Middle frontal gyrus (tissue), 1 donor: ENCODE results near the gene GPRC5A.
"Not testable (repeated sequence)": the region's sequence is repeated elsewhere in the genome, so short reads cannot be mapped to it uniquely, and the experiment has no call there.

Experiments
- DNase-seq: peaks from one replicate; pipeline ENCODE4 v3.0.0-alpha.2; 2015; ENCODE audit warnings: low spot score; ENCODE audit errors: extremely low spot score

Gene GPRC5A, protein sequence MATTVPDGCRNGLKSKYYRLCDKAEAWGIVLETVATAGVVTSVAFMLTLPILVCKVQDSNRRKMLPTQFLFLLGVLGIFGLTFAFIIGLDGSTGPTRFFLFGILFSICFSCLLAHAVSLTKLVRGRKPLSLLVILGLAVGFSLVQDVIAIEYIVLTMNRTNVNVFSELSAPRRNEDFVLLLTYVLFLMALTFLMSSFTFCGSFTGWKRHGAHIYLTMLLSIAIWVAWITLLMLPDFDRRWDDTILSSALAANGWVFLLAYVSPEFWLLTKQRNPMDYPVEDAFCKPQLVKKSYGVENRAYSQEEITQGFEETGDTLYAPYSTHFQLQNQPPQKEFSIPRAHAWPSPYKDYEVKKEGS

DNA sequence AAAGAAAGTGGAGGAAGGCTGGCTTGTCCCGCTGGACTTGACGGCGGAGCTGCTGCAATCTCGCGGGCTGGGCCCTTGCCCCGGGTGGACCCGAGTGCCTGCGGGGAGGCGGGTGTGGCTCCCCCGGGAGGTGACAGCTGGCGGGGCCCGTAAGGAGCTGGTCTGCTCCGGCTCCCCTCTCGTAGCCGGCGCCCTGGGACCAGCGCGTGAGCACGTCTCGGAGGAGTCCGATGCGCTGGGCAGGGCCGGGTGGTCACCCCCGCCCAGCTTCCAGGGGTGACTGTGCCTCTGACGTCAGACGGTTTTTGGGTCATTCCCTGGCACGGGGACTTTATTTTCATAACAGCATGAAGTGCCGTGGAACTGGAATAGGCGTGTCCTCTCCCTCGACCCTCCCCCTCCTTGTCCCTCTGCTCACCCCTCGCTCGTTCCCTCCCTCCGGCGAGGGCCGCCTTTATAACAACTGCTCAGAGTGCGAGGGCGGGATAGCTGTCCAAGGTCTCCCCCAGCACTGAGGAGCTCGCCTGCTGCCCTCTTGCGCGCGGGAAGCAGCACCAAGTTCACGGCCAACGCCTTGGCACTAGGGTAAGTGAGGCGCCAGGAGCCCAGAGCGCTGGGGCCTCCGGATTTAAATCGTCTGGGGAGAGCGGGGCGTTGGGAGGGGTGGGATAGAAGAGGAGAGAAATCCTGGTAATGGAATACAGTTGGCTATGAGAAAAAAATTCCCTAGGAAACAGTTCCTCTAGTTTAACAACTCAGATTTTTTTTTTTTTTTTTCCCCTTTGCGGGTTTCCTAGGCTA is at the start of gene GPRC5A:
Gene GPRC5A (plus strand): TSS at position 483 of the 801 bp plus-strand sequence. CDS start 16,688 bp downstream, outside the sequence.
- no peak for DNase-seq

DNA sequence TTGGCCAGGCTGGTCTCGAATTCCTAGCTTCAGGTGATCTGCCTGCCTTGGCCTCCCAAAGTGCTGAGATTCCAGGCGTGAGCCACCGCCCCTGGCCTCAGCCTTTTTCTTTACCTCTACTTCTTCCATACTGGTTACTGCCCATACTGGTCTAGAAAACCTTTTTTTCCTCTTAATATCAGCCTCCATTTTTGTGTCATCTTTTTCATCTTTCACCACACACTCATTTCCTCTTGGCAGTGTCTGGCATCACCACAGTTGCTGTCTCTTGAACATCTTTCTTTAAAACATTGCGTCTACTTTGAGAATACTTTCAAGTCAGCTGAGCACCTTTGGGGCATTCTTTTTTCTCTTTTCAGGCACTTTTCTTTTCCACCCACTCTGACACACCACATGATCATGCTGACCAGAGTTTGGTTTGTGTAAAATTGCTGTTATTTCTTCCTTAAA is 45.5 kb upstream of the GPRC5A start:
- no peak for DNase-seq

DNA sequence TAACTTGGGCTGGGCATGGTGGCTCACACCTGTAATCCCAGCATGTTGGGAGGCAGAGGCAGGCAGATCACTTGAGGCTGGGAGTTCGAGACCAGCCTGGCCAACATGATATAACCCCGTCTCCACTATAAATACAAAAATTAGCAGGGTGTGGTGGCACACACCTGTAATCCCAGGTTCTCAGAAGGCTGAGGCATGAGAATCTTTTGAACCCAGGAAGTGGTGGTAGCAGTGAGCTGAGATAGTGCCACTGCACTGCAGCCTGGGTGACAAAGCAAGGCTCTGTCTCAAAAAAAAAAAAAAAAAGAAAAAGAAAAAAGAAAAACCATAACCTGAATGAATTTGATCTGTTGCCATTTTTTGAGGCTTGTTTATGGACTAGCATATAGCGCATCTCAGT is 44.6 kb upstream of the GPRC5A start:
- not testable (repeated sequence) for DNase-seq

DNA sequence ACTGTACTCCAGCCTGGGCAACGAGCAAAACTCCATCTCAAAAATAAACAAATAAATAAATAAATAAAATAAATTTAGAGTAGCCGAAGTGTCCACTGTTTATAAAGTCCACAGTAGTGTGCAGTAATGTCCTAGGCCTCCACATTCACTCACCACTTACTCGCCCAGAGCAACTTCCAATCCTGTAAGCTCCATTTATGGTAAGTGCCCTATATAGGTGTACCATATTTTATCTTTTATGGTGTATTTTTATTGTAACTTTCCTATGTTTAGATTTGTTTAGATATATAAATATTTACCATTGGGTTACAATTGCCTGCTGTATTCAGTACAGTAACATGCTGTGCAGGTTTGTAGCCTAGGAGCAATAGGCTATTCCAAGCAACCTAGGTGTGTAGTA is 37.9 kb upstream of the GPRC5A start:
- no peak for DNase-seq

DNA sequence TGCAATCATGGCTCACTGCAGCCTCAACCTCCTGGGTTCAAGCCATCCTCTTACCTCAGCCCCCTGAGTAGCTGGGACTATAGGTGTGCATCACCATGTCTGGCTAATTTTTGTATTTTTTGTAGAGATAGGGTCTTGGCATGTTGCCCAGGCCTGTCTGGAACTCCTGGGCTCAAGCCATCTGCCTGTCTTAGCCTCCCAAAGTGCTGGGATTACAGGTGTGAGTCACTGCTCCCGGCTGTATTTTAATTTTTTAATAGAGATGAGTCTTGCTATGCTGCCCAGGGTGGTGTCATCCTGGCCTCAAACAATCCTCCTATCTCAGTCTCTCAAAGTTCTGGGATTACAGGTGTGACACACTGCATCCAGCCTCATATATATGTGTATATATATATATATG is 31.7 kb upstream of the GPRC5A start:
- no peak for DNase-seq

DNA sequence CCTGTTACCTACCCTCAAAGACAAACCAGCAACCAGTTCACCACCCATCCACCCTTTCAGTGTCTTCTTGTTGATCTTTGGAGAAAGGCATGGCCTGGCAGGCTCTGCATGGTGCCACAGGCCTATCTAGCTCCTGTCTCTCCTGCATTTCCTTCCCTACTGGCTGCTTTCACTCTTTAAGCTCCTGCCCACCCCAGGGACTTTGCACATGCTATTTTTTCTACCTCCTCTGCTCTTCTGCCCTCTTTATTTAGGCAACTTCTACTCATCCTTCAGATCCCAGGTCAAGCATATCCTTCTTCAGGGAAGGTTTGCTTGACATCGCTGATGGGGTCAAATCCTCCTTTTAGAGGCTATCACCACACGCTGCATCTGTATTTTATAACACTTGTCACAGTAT is 27.1 kb upstream of the GPRC5A start:
- no peak for DNase-seq

DNA sequence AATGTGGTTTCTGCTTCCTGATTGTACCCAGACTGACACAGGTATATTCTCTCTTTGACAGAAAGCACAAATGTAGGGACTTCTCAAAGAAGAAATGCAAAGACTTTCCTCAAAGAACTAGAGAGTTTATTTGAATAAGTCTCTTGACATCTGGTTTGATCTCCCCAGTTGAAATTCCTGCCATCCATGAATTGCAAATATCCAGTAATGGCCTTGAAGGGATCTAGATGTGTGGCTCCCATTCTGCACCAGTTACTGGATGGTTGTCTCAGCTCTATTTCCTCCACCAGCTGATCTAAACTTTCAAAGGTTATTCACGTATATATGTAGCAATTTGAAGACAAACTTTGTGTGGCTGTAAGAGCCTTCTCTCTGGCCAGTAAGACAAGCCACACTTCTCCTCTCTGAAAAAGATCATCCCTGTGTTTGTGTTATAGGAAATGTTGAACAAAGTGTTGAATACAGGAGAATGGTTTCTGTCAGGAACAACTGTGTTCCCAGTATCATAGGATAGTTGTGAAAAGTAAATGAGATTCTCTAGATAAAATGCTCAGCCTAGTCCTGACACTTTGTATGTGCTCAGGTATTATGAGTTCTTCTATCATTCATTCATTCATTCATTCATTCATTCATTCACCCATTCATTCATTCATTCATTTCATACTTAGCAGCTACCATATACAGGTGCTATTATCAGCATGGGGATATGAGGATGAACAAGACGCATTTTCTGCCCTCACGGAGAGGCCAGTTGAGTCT is 22.7 kb upstream of the GPRC5A start:
- DNase-seq, result no peak

DNA sequence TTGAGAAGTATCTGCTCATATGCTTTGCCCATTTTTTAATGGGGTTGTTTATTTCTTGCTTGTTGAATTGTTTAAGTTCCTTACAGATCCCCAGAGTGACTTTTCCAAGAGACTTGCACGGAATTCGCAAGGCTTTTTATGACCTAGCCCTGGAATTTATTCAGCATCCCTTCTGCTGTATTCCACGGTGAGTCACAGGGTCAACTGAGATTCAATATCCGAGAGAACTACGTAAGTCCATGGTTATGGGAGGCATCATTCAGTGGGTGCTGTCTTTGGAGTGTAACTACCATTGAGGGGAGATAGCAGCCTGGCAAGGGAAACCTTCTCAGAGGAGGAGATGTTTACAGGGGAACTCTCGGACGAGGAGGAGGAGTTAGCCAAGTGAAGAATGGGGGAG is 20.9 kb upstream of the GPRC5A start:
- DNase-seq, result no peak

DNA sequence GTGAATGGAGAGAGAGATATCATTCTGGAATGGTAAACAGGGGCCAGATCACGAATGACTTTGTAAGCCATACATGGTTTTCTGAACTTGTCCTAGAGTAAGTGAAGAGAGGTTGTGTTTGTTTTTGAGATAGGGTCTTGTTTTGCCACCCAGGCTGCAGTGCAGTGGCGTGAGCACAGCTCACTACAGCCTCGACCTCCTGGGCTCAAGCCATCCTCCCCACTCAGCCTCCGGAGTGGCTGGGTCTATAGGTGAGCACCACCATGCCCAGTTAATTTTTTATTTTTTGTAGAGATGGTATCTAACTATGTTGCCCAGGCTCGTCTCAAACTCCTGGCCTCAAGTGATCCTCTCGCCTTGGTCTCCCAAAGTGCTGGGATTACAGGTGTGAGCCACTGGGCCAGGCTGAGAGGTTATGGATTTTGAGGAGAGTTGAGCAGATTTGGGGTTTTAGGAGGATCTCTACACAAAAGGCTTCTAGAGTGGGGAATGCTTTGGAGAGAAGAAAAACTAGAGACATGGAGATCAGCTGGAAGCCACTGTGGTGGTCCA is 19.7 kb upstream of the GPRC5A start:
- no peak for DNase-seq

DNA sequence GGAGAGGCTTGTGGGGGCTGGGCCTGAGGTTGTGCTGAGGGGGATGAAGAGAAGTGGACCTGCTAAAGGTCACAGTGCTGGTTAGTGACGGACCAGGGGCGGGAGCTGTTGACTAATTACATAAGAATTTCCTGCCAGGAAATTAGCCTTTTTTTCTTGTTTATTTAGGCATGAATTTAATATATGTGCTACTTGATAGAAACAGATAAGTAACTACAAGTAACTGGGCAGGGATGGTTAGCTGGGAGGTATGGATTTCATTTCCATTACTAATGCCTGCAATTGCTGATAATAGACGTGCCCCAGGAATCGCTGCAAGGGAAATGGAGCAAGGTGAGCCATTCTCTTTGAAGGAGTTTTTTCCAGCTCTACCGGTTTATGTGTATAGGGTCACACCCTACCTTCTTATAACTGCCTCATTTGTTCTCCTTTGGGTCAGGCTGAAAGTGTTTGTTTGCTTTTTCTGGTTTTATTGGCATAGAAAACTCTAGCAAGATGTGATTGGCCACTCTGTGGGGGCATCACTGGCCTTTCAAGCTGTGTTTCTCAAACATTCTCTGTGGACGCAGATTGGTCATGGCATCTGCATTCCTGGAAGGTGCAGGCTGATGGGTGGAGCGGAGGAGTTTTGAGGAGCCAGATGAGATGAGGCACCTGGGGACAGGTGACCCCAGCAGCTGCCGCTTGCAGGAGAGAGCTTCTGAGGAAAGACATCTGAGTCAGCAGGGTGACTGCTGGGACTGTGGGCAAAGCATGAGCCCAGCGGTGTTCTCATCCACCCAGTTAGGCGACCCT is 19.0 kb upstream of the GPRC5A start:
- DNase-seq, result no peak

DNA sequence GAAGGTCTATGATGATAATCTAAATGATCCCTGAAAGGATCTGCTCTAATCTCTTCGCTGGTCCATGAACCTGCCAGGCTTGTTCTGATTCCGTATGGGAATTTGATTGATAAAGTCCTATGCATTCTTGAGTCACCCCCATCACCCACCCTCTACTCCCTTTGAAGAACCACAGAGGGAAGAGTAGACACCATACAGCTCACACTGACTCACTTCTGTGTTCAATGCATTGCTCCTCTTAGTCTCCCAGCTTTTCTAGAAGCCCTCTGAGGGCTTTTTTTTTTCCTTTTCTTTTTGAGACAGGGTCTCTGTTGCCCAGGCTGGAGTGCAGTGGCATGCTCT is 18.5 kb upstream of the GPRC5A start:
- DNase-seq, result no peak

DNA sequence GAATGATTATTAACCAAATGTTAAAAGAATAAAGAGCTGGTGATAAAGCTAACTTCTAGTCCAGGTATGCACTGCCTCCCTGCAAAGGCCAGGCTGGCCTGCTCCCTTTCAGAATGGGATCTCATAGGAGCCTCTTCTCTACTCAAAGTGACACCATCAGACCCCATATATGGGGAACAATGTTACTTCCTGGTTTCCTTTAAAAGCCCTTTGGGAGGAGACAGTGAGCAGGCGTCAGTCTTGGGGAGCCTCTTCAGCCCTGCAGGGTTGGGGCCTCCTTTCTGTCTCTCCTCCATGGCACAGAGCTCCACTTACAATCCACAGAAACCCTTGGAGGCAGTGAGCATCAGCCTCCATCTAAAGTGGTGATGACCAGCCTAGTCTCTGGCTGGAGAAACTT is 17.3 kb upstream of the GPRC5A start:
- DNase-seq, result no peak

DNA sequence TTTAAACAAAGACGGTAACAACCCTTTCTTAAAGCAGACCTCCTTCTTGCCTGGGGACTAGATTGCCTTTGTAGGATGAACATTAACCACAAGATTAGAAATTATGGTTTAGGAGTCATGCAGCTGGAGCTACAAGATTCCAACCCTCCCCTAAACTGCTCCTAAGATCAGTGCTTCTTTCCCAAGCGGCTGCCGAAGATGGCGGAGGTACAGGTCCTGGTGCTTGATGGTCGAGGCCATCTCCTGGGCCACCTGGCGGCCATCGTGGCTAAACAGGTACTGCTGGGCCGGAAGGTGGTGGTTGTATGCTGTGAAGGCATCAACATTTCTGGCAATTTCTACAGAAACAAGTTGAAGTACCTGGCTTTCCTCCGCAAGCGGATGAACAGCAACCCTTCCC is 16.1 kb upstream of the GPRC5A start:
- not testable (repeated sequence) for DNase-seq

DNA sequence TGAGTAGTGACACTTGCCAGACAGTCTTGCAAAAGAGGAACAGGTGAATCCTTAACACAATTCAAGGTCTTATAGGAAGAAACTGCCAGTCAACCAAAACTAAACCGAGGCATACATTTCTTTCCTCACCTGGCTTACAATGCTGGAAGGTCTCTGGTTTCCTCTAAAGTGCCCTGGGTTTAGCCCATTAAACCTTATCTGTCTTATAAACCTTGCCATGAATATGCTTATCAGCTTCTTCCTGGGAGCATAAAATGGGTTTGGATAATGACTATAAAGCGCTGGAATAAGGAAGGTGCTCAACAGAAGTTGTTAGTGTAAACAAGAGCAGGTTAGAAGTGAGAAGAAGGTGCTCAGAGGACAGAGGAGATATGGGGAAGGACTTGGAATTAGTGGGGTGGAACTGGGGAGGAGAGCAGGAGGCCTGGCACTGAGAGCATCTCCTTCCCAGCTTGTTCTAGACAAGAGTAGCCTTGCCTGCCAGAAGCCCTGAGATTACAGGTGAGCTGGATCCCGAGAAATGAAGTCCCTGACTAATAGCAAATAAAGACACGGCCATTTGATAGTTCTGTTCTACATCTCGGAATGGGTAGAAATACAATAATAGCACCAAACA is 14.1 kb upstream of the GPRC5A start:
- DNase-seq, result no peak

DNA sequence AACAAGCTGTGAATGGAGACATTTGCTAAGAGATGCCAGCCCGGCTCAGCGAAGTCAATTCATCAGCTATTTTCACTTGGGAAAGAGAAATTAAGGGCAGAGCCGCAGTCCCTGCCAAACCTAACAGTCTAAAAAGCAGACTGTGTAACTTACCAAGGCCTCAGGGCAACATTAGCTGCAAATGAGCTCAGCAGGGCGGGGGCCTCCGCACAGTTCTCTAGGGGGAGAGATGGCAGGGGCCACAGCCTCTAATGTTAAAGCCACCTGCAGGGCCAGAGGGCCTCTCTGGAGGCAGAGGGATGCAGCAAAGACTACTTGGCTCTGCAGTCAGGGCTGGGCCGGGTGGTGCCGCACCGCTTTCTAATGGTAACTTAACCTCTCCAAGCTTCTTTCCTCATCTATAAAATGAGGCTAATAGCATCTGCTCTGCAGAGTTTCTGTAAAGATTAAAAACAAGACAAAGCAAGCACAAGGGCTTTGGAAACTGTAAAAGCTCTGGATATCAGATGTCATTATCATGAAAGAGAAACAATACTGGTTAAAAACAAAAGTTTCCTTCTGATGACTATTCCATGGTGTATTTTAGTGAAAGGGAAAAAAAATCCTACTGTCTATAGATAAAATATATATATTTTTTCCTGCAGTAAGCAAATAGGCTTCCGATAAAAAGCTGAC is 13.4 kb upstream of the GPRC5A start:
- no peak for DNase-seq

DNA sequence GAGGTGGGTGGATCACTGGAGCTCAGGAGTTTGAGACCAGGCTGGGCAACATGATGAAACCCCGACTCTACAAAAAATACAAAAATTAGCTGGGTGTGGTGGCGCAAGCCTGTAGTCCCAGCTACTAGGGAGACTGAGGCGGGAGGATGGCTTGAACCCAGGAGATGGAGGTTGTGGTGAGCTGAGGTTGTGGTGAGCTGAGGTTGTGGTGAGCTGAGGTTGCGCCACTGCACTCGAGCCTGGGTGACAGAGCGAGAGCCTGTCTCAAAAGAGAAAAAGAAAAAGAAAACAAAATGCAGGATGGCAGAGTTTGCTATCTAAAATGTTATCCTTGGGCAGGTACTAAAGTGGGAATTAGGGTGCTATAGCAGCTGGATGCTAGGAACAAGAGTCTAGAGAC is 10.8 kb upstream of the GPRC5A start:
- no peak for DNase-seq

DNA sequence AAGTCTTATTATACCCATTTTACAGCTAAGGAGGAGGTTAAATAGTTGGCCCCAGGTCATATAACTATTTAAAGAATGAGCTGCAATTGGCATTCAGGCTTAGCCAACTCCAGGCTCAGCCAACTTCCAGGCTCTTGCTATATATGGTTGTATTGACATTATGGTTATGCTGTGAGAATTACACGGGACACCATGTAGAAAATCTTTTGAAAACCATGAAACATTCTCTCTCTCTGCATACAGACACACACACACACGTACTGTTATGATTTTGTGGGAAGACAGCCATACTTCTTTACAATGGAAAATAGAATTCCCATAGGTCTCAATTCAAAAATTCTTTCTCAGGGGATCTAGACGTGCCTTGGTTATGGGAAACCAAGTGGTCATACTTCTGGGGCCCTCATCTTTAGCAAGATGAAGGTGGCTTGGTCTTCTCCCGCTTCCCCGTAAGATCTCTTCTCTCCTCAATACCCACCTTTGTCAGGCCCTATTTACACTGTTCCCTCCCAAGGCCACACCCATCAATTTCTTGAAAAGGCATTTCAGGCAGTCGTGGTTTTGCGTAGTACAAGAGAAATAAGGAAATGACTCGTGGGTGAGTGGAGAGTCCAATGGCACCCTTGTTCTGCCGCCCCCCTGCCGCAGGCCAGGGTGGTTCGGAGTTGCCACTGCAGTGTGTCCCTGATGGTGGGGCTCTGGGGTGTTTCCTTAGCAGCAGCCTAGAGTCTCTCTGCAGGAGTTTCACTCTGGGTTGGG is 10.0 kb upstream of the GPRC5A start:
- no peak for DNase-seq

DNA sequence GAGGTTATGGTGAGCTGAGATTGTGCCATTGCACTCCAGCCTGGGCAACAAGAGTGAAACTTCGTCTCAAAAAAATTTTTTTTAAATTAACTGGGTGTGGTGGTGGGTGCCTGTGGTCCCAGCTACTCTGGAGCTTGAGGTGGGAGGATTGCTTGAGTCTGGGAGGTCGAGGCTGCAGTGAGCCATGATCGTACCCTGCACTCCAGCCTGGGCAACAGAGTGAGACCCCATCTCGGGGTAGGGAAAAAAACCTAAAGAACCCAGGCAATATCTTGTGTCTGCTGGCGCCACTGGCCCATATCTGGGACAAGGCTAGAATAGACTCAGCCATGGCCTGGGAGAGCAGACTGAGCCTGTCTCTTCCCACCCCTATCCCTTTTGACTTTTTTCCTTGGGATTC is 9.1 kb upstream of the GPRC5A start:
- DNase-seq, result no peak

DNA sequence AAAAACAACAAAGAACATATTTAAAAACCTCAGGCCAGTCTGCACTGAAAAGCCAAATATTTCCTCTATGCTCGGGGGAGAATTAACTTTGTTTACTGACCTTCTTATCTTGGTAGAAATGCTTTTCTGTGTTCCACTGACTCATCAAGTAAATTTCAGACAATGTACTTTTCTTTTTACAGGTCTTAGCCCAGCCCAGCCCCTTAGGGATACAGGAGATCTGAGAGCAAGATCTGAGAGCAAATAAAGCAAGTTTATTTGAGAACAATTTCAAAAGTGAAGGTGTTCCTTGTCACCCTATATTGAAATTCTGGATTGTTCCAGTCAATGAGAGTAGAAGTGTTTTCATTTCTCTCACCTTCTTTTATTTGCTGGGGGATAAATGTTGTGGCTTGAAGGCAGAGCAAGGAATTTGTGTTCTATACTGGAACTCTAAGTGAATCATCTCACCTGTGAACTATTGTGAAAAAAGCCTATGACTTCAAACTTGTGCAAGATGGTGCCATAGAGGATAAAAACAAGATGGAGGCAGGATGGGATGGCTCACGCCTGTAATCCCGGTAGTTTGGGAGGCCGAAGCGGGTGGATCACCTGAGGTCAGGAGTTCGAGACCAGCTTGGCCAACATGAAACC is 7.9 kb upstream of the GPRC5A start:
- no peak for DNase-seq
